Pons (tissue), 1 donor: ENCODE data around the gene SUFU.
"Not testable (repeated sequence)": the region's sequence is repeated elsewhere in the genome, so short reads cannot be mapped to it uniquely, and the experiment has no call there.

Source experiments
- DNase-seq: peaks from one replicate; pipeline ENCODE4 v3.0.0-alpha.2; 2016; ENCODE audit warnings: low spot score

Gene SUFU

DNA sequence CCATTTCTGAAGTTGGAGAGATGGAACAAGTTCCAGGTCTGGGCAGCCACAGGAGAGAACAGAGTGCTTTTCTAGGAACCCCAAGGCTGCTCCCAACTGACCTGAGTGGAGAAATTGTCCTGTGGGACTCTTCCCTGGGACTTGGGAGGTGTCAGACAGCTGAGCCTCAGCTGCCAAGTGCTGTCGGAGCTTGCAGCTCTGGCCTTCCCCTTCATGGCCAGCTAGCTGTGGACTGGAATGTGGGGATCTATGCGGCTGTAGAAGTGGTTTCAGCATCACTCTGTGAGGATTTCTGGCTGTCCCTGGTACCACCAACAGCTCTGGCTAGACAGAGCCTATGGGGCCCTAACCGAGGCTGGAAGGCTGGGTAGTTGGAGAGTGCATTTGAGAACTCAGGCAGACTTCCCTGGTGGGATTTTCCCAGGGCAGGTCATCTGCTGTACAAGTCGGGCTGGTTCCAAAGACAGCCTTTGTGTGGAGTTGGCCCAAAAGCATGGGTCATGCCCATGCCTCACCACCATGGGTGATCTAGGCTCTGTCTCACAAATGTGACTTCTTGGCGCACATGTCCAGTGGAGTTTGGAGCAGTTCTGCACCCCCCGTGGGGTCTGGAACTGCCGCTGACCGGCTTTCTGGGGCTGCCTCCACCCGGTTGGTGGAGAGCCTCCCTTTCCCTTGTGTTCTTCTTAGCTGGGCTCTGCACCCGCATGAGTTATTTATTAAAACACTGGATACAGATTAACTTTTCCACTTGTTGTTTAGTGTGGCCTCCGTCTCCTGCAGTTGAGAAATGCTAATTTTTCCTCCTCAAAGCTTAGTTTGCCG is 10.9 kb downstream of the SUFU start:
- no peak for DNase-seq

DNA sequence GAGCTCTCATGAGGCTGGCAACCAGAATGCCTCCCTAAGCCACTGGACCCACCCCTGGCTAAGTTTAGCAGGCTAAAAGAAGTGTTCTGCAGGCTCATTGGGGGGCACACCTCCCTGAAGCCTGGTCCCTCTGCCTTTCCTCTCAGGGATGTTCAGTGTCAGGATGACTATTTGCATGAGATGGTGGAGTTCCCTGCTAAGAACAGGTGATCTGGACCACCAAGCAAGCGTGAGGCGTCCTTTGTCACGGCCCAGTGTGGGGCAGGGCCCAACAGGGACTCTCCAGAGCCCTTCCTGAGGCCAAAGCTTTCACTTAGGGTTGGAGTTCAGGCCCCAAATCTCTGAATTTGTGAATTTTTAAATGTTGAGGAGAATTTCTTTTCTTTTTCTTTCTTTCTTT is 12.0 kb downstream of the SUFU start:
- DNase-seq: no peak

- DNase-seq: no peak
Measured at GRCh38 chr10:102517553-102517952, 13.8 kb downstream of the SUFU start.

GRCh38 chr10:102519246-102519825 is 15.6 kb downstream of the SUFU start:
- no peak for DNase-seq

- DNase-seq: no peak
Measured at GRCh38 chr10:102522874-102523249, 19.1 kb downstream of the SUFU start.

DNA sequence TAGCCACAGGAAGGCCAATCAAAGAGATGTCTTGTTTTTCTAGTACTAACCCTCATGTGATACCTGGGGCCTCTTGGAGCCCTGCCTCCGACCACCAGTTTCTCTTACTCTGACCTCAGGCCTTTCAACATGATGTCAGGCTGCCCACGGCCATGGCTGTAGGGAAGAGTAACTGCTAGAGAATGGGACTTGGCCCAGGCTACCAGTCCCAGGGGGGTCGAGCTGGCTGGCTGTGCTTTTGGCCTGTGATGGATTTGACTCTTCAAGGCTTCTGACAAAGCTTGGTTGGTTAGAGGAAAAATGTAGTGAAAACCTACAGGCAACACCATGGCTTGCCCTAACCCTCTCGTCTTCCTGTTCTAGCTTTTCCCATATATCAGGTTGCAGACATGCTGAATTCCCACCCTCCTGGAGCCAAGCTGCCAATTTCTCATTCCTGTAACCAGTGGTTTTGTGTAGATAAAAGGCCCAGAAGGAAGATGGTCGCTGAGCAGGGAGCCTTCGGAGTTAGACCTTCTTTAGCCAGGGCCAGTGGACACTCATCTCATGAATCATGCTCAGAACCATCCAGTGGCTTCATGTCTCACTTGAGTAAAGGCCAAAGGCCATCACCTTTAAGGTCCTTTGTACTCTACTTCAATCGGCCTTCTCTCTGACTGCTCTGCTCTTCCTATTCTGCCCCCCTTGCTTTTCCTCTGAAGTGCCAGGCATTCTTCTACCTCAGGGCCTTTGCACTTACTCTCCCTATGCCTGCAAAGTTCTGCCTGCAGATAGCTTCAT is 19.7 kb downstream of the SUFU start:
- no peak for DNase-seq

DNA sequence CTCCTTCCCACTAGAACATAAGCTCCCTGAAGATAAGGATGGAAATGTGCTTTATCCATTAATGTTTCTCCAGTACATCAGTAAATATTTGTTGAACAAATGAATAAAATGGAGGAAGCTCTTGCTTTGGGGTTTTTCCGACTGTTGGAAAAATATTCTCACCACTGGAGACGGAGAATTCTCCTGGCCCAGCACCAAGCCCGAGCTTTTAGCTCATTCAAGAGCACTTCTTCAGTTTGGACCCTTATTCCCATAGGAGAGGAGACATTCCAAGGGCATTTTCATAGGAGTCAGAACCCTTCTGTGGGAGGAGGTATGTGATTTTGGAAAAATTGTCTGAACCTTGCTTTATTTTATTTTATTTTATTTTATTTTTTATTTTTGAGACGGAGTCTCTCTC is 21.0 kb downstream of the SUFU start:
- no peak for DNase-seq

GRCh38 chr10:102527546-102527945 is 23.8 kb downstream of the SUFU start:
- DNase-seq: no peak

DNA sequence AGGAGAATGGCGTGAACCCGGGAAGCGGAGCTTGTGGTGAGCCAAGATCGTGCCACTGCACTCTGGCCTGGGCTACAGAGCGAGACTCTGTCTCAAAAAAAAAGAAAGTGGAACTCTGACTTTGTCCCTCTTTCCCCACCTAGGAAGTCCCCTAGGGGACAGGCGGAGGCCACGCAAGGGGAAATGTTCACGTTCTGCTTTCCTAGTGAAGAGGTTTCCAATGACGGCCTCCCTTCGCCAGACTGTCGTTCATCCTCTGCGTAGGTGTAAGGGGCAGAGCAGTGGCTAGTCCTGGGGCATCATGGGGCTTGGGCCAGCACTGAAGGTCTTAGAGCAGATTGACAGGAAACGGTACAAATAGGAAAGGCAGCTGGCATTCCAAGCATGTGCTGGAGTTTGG is 30.6 kb downstream of the SUFU start:
- DNase-seq: no peak

DNA sequence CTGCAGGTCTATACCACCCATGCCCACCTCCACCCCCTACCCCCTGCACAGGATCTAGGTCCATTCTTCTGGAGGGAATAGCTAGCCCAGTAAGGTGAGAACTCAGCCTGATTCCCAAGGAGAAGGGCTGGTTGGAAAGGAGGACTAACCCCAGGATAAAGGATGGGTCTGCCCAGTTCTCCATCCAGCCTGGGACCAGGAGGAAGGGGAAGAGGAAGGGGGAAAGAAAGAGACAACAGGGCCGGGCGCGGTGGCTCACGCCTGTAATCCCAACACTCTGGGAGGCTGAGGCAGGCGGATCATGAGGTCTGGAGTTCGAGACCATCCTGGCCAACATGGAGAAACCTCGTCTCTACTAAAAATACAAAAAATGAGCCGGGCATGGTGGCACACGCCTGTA is 31.2 kb downstream of the SUFU start:
- not testable (repeated sequence) for DNase-seq

GRCh38 chr10:102535481-102536147 is 31.8 kb downstream of the SUFU start:
- DNase-seq: no peak

DNA sequence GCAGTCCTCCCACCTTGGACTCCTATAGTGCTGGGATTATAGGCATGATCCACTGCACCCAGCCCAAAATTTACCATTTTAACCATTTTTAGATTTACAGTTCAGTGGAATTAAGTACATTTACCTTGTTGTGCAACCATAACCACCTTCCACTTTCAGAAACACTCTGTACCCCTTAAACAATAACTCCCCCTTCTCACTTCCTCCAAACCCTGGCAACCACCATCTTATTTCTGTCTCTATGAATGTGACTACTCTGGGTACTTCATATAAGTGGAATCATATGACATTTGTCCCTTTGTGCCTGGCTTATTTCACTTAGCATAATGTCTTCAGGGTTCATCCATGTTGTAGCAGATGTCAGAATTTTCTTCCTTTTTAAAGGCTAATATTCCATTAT is 33.6 kb downstream of the SUFU start:
- no peak for DNase-seq

DNA sequence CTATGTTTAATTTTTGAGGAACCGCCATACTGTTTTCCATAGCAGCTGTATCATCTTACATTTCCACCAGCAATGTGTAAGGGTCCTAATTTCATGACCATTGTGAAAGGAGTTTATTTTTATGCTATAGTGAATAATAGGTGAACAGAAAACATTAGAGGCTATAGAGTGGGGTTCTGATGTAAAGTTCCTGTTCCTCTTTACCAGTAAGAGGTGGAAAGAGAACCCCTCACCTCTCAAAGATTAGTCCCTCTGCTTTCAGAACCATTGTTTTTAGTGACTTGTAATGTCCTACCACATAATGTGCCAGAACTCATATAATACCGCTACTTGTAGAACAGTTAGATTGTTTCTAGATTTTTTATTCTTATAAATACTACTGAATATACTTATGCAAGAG is 34.2 kb downstream of the SUFU start:
- DNase-seq: no peak

GRCh38 chr10:102538811-102539210 is 35.0 kb downstream of the SUFU start:
- no peak for DNase-seq

DNA sequence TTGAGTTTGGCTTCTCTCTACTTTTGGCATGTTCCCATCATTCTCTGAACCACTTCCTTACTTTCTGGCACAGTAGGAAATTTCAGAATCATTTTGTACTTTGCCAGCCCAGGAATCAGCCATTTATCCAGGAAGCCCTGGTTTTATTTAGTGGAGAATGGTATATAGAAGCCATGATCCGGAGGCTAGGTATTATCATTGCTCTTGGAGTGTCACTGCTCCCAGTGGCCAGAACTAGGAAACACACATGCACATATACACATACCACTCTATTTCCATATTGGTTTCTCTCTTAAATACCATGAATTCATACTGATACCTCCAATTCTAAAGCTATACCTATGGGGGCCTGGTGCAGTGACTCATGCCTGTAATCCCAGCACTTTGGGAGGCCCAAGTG is 36.3 kb downstream of the SUFU start:
- no peak for DNase-seq

DNA sequence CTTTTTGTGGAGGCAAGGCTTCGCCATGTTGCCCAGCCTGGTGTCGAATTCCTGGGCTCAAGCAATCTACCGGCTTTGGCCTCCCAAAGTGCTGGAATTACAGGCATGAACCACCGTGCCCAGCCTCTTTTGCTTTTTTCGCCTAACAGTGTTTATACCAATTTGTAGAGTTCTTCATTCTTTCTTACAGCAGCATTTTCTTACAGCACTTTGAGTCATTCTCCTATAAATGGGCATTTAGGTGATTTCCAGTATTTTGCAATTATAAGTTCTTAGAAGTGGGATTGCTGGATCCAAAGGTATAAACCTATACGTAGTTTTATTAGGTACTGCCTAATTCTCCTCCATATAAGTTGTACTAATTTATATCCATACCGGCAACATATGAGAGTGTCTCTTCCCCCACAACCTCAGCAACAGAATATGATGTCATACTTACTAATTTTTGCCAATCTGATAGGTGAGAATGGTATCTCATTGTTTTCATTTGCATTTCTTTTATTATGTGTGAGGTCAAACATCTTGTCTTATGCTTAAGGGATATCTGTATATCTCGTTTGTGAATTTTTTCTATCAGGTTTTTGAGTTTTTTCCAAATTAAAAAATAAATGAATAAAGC is 39.1 kb downstream of the SUFU start:
- no peak for DNase-seq

- no peak for DNase-seq
Measured at GRCh38 chr10:102545265-102545871, 41.6 kb downstream of the SUFU start.

GRCh38 chr10:102545997-102546396 is 42.2 kb downstream of the SUFU start:
- DNase-seq: no peak

GRCh38 chr10:102546606-102547320 is 43.0 kb downstream of the SUFU start:
- DNase-seq: no peak

DNA sequence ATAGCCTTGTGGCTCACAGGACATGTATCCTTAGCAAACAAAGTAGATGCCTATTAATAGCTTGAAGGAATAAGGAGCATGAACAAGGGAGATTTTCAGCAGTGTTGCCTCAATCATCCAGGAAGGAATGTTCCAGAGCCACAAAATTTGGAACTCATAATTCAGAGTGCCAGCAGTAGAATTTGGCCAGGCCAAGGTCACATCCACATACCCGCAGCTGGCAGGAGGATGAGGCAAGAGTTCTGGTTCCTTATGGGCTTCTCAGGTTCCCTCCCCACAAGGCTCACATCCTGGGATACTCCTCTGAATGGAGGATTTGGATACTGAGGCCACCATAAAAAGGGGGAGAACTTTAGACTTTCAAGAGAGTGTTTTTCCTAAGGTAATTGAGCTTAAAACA is 45.8 kb downstream of the SUFU start:
- no peak for DNase-seq

DNA sequence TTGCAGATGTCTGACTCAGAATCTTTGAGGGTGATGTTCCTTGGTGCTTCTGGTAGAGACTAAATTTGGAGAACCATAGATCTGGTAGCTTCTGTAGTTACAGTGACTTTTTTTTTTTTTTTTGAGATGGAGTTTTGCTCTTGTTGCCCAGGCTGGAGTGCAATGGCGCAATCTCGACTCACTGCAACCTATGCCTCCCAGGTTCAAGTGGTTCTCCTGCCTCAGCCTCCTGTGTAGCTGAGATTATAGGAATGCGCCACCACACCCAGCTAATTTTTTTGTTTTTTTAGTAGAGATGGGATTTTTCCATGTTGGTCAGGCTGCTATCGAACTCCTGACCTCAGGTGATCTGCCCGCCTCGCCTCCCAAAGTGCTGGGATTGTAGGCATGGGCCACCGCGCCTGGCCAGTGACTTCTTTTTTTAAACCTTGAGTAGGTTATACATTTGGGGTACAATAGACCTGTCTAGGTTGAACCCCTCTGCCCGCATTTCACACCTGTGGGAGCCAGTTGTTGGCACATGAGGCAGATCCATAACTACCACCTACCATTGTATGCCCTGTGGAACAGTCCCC is 47.0 kb downstream of the SUFU start:
- no peak for DNase-seq
